NCI-H748 (cell line): Measurements from ENCODE around the gene ABCB8.
A peak's percentile ranks its signal among the peaks of the same experiment; 100 is the strongest.

Experiments
- DNase-seq: peaks from one replicate; lab custom pipeline; 2025; ENCODE audit not compliant: unreplicated experiment; lab: John Stamatoyannopoulos, UW

Gene ABCB8

GRCh38 chr7:151069841-151070573 lies 41.8 kb downstream of the ABCB8 start:
- no peak for DNase-seq

DNA sequence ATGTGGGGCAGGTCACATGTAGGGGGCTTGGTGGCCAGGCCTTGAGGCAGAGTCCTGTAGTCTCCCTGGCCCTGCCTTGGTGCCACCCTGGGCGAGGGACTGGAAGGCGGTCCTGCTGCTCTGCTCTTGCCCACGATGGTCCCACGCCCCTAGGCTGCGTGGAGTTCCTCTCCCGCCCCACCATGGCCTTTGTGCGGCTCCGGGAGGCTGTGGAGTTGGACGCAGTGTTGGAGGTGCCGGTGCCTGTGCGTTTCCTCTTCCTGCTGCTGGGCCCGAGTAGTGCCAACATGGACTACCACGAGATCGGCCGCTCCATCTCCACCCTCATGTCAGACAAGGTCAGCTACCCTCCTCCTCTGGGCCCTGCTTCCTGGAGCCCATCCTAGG lies 42.3 kb downstream of the ABCB8 start:
- DNase-seq: no peak

DNA sequence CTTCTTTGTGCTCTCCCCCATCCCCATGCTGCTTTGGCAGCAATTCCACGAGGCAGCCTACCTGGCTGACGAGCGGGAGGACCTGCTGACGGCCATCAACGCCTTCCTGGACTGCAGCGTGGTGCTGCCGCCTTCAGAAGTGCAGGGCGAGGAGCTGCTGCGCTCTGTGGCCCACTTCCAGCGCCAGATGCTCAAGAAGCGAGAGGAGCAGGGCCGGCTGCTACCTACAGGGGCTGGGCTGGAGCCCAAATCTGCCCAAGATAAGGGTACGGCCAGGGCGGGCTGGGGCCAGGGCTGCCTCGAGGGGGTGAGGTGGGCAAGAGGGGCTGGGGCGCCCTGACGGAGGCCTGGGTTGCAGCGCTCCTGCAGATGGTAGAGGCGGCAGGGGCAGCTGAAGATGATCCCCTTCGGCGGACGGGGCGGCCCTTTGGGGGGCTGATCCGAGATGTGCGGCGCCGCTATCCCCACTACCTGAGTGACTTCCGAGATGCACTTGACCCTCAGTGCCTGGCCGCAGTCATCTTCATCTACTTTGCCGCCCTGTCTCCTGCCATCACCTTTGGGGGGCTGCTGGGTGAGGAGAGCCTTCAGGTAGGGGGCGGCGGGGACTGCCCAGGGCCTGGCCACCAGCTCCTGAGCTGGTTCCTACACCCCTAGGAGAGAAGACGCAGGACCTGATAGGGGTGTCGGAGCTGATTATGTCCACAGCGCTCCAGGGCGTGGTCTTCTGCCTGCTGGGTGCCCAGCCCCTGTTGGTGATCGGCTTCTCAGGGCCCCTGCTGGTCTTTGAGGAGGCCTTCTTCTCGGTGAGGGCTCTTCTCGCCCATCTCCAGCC lies 43.0 kb downstream of the ABCB8 start:
- no peak for DNase-seq

DNA sequence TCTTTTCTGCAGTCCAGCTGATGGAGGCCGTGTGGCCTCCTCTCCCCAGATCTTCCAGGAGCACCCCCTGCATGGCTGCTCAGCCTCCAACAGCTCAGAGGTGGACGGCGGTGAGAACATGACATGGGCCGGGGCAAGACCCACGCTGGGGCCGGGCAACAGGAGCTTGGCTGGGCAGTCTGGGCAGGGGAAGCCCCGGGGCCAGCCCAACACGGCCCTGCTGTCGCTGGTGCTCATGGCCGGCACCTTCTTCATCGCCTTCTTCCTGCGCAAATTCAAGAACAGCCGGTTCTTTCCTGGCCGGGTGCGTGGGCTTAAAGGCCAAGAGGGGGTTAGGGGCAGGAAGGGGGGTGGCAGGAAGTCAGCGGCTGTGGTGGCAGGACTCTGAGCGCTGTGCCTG lies 45.7 kb downstream of the ABCB8 start:
- no peak for DNase-seq

GRCh38 chr7:151074817-151075661 lies 46.8 kb downstream of the ABCB8 start:
- no peak for DNase-seq

DNA sequence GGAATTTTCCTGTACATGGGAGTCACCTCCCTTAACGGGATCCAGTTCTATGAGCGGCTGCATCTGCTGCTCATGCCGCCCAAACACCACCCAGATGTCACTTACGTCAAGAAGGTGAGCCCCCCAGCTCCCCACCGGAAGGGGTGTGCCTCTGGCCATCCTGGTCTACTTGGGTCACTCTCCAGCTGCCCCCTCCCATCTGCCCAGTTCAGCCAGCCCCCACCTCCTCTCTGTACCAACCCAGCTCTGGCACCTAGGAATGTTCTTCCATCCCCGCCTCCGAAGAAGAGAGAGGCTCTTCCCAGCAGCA lies 47.4 kb downstream of the ABCB8 start:
- no peak for DNase-seq

GRCh38 chr7:151075978-151076426 lies 47.8 kb downstream of the ABCB8 start:
- DNase-seq: no peak

DNA sequence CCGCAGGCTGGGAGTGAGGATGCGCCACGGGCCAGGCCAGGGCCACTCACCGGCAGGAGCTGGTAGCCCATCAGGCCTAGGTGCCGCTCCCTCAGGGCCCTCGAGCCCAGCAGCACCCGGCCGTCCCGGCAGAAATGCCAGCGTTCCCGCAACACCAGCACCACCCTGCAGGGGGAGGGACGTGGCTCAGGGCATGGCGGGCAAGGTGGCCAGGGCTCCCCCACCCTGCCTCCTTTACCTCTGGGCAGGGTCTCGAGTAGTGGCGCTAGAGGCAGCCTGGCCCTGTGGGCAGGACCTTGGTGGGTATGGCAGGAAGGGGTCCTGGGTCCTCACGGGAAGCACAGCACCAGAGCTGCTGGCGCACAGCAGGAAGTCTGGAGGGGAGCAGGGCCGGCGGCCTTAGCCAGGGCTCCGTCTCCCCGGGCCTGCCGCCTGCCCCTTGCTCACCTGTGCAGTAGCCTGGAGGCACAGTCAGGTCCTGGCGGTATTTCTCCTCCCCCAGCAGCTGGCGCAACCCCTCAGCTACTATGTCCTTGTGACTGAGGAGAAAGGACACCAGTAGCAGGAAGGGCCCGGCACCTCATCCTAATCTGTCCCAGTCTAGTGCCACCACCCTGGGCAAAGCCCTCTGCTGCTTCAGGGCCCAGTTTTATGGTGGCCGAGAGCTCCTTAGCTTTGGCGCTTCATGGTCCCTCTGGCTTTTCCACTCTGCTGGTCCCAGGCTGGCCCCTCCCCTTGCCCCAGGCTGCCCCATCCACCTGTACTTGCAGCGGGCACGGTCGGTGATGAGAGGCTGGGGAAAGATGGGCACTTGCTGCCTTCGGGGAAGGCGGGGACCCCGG lies 48.8 kb downstream of the ABCB8 start:
- DNase-seq: peak; percentile 28

GRCh38 chr7:151077705-151078232 lies 49.5 kb downstream of the ABCB8 start:
- DNase-seq: no peak

DNA sequence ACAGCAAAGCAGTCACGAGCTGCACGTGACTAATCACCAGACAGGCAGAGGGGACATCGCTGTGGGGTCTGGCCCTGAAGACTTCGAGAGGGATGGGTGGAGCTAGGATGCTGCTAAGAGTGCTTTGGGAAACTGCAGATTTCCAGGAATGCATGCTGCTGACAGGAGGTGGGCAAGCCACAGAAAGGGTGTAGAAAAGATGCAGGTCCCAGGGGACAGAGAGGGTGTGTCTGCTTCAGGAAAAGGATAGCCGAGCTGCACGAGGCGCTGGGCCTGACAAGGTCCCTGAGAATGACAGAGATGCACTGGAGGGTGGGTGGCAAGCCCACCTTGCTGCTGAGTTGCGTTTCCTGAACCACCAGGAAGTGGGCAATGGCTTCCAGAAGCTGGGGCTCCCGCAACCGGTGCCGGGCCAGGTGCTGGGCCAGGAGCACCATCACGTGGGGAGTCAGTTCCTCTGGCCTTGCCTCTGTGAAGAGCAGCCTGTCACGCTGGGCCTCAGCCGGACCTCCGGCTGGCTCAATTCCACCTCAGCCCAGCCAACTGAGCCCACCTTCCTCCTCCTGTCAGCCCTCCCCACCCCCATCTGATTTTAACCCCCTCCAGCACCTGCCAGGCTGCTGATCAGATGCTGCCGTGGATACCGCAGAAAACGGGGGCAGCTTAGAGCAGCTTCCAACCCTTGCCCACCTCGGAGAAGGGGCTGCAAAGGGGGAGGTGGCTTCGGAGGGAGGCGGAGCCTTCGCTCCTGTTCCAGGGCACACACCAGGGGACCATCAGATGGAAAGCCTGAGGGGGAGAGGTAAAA lies 50.2 kb downstream of the ABCB8 start:
- no peak for DNase-seq

GRCh38 chr7:151079199-151079910 lies 51.1 kb downstream of the ABCB8 start:
- no peak for DNase-seq

DNA sequence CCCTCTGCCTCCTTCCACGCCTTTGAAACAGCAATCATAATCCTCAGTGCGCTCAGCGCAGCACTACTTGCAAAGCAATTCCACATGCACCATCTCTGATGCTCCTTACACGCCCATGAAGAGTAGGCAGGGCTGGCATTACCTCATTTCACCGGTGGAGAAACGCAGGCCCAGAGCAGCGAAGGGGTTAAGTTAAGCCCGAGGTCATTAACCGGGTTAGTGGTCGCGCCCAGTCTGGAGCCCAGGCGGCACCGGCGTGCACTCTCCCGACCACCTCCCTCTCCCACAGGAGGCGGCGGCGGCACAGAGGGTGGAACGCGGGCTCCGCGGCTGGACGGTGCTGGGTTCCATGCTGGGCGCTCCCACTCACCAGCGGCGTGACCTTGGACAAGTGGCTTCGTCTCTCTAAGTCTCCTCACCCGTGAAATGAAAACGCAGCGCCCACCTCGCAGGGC lies 51.8 kb downstream of the ABCB8 start:
- DNase-seq: peak; percentile 45

- DNase-seq: peak; percentile 94
Measured at GRCh38 chr7:151080522-151081169, 52.4 kb downstream of the ABCB8 start, which contains the start of gene FASTK. Gene FASTK, minus strand, starts transcription at chr7:151080809. Its CDS starts 43 bp downstream, at chr7:151080766.

GRCh38 chr7:151081170-151082101 lies 53.2 kb downstream of the ABCB8 start:
- peak; percentile 39 for DNase-seq

- peak; percentile 45 for DNase-seq
Measured at GRCh38 chr7:151082141-151083070, 54.2 kb downstream of the ABCB8 start.
